ENCODE data around the gene ROR1.

DNA sequence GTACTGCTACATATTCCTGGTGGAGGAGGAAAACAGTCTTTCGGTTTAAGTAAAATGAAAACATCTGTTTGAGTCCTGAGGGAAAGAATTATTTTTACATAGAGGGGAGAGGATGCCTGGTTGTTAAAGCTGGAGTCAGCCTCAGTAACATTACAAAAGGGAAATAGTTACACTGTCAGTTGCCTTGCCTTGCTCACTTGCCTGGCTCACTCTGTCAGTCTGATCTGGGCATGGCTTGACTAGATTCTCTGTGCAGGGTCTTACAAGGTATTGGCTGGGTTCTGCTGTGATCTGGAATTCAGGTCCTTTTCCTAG, 421.2 kb downstream of the ROR1 start:
- TF ChIP-seq, protein P1, sequence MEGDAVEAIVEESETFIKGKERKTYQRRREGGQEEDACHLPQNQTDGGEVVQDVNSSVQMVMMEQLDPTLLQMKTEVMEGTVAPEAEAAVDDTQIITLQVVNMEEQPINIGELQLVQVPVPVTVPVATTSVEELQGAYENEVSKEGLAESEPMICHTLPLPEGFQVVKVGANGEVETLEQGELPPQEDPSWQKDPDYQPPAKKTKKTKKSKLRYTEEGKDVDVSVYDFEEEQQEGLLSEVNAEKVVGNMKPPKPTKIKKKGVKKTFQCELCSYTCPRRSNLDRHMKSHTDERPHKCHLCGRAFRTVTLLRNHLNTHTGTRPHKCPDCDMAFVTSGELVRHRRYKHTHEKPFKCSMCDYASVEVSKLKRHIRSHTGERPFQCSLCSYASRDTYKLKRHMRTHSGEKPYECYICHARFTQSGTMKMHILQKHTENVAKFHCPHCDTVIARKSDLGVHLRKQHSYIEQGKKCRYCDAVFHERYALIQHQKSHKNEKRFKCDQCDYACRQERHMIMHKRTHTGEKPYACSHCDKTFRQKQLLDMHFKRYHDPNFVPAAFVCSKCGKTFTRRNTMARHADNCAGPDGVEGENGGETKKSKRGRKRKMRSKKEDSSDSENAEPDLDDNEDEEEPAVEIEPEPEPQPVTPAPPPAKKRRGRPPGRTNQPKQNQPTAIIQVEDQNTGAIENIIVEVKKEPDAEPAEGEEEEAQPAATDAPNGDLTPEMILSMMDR (IDR thresholded peaks at IDR 0.05; ENCODE audit: borderline replicate concordance, extremely low read depth, low read length, poor library complexity, severe bottlenecking) = no peak
- TF ChIP-seq EZH2 (IDR thresholded peaks at IDR 0.05; ENCODE audit: borderline replicate concordance, low read depth, low read length, severe bottlenecking) = no peak
